ENCODE measurements around the gene OLR1.

Gene OLR1

GRCh38 chr12:10214136-10214894 lies 42.4 kb upstream of the OLR1 start:
- in situ Hi-C loops (cut with MboI; ENCODE audit: low pct_unique_long_range_greater_than_20kb, low sequenced_read_pairs, unreplicated experiment): no loop called here
- TF ChIP-seq CTCF (IDR thresholded peaks at IDR 0.05; ENCODE audit: extremely low read depth, insufficient read depth, missing control alignments): no peak
- no peak for DNase-seq (ENCODE audit: low spot score)

- no peak for TF ChIP-seq CTCF (IDR thresholded peaks at IDR 0.05; ENCODE audit: extremely low read depth, insufficient read depth, missing control alignments)
- DNase-seq (ENCODE audit: low spot score): peak; percentile 74
- in situ Hi-C loops (cut with MboI; ENCODE audit: low pct_unique_long_range_greater_than_20kb, low sequenced_read_pairs, unreplicated experiment): no loop called here
Measured at GRCh38 chr12:10213168-10214135, 41.5 kb upstream of the OLR1 start.

- peak; percentile 87 for DNase-seq (ENCODE audit: low spot score)
- in situ Hi-C loops (cut with MboI; ENCODE audit: low pct_unique_long_range_greater_than_20kb, low sequenced_read_pairs, unreplicated experiment): no loop called here
- no peak for TF ChIP-seq CTCF (IDR thresholded peaks at IDR 0.05; ENCODE audit: extremely low read depth, insufficient read depth, missing control alignments)
Measured at GRCh38 chr12:10212739-10213131, 40.8 kb upstream of the OLR1 start, which contains the start of gene GABARAPL1. TSS of gene GABARAPL1 (plus strand) at chr12:10212877. CDS start at chr12:10213130, 253 bp downstream.

GRCh38 chr12:10211940-10212738 lies 40.2 kb upstream of the OLR1 start:
- TF ChIP-seq CTCF (IDR thresholded peaks at IDR 0.05; ENCODE audit: extremely low read depth, insufficient read depth, missing control alignments): no peak
- DNase-seq (ENCODE audit: low spot score): peak; percentile 70
- in situ Hi-C loops (cut with MboI; ENCODE audit: low pct_unique_long_range_greater_than_20kb, low sequenced_read_pairs, unreplicated experiment): no loop called here

- in situ Hi-C loops (cut with MboI; ENCODE audit: low pct_unique_long_range_greater_than_20kb, low sequenced_read_pairs, unreplicated experiment): no loop called here
- TF ChIP-seq CTCF (IDR thresholded peaks at IDR 0.05; ENCODE audit: extremely low read depth, insufficient read depth, missing control alignments): no peak
- DNase-seq (ENCODE audit: low spot score): no peak
Measured at GRCh38 chr12:10211101-10211939, 39.4 kb upstream of the OLR1 start.
